Tongue (tissue), 2 donors: Measurements from ENCODE around the gene ACTL6B. TPM values are rescaled to one million over a fixed set of nuclear protein-coding genes. Genes with fewer than 3 reads are reported as not detected.

Experiments
- DNase-seq: peaks from one replicate; pipeline ENCODE4 v3.0.0-alpha.2; 2015
- total RNA-seq: library from RNA; depleted of rRNA; stranded (reverse); fragments of >200 nt; gene quantifications from one replicate; pipeline ENCODE4 v1.2.3, GENCODE V29; 2014

Gene ACTL6B
- total RNA-seq, 1 donor from 2014 or later = not detected

DNA sequence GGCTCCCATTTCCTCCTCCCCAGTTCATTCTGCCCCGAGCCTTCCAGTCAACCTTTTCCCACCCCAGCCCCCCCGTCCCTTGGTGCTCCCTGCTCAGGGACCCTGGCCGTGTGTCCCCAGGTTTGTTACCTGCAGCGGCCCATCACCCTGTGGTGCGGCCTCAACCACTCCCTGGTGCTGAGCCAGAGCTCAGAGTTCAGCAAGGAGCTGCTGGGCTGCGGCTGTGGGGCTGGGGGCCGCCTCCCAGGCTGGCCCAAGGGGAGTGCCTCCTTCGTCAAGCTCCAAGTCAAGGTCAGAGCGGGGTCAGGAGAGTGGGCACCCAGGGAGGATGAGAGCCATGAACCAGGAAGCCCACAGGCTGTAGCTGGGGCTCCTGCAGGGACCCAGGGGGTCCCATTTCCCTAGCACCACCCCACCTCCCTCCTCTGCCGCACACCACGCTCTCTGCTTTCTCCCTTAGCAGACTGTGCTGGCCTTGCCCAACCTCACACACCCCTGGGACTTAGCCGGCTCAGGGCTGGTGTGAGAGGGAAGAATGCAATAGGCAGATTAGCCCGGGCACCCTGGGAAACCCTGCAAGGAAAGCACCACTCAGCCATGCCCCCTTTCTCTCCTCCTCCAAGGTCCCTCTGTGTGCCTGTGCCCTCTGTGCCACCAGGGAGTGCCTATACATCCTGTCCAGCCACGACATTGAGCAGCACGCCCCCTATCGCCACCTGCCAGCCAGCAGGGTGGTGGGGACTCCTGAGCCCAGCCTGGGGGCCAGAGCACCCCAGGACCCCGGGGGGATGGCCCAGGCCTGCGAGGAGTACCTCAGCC is 56.1 kb downstream of the ACTL6B start:
- no peak for DNase-seq

DNA sequence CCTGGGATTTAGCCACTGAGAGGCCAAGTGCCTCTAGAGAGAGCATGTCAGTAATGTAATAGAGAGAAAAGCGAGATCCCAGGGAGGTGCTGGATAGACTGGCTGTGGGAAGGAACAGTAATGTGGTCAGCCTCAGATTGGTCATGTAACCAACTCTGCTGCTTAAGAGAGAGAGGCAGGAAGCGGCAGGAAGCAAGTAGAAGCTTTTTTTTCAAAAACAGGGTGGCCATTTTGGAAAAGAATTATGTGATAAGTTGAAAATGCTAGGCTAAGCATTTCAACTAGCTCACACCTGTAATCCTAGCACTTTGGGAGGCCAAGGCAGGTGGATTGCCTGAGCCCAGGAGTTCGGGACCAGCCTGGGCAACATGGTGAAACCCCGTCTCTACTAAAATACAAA is 57.8 kb downstream of the ACTL6B start:
- DNase-seq = no peak

GRCh38 chr7:100595188-100595587 is 61.1 kb downstream of the ACTL6B start:
- DNase-seq = no peak

Other genes with a start within 250 kb of the ACTL6B start
- gene ZCWPW1, start 227.7 kb downstream of the ACTL6B start, total RNA-seq = 2.1 TPM
- 23.9 TPM for gene MEPCE, start 226.6 kb downstream of the ACTL6B start, total RNA-seq
- 10.3 TPM for gene PPP1R35, start 220.0 kb downstream of the ACTL6B start, total RNA-seq
- not detected for gene SPACDR, start 192.2 kb downstream of the ACTL6B start, total RNA-seq
- 25.2 TPM for gene TSC22D4, start 177.2 kb downstream of the ACTL6B start, total RNA-seq
- 2.3 TPM for gene NYAP1, start 172.5 kb downstream of the ACTL6B start, total RNA-seq
- 7.6 TPM for gene AGFG2, start 117.2 kb downstream of the ACTL6B start, total RNA-seq
- 2.9 TPM for gene SAP25, start 82.5 kb downstream of the ACTL6B start, total RNA-seq
- gene LRCH4, start 70.3 kb downstream of the ACTL6B start, total RNA-seq = 30.1 TPM
- gene FBXO24, start 70.1 kb downstream of the ACTL6B start, total RNA-seq = 1.2 TPM
- 88.0 TPM for gene PCOLCE, start 54.1 kb downstream of the ACTL6B start, total RNA-seq
- 4.4 TPM for gene MOSPD3, start 43.9 kb downstream of the ACTL6B start, total RNA-seq
- 1.3 TPM for gene TFR2, start 14.9 kb downstream of the ACTL6B start, total RNA-seq
- 87.1 TPM for gene GNB2, start 17.3 kb upstream of the ACTL6B start, total RNA-seq
- gene GIGYF1, start 37.8 kb upstream of the ACTL6B start, total RNA-seq = 28.2 TPM
- gene POP7, start 49.7 kb upstream of the ACTL6B start, total RNA-seq = 23.1 TPM
- not detected for gene EPO, start 64.0 kb upstream of the ACTL6B start, total RNA-seq
- gene ZAN, start 77.1 kb upstream of the ACTL6B start, total RNA-seq = not detected
- gene EPHB4, start 171.1 kb upstream of the ACTL6B start, total RNA-seq = 49.1 TPM
- 14.2 TPM for gene SLC12A9, start 196.3 kb upstream of the ACTL6B start, total RNA-seq
- 38.6 TPM for gene TRIP6, start 210.9 kb upstream of the ACTL6B start, total RNA-seq
- gene SRRT, start 218.7 kb upstream of the ACTL6B start, total RNA-seq = 54.8 TPM
- 2.7 TPM for gene UFSP1, start 233.3 kb upstream of the ACTL6B start, total RNA-seq
- 112 TPM for gene ACHE, start 239.4 kb upstream of the ACTL6B start, total RNA-seq